ENCODE data around the gene NEDD4.
"Not testable (repeated sequence)": the region's sequence is repeated elsewhere in the genome, so short reads cannot be mapped to it uniquely, and the experiment has no call there.

Gene NEDD4

DNA sequence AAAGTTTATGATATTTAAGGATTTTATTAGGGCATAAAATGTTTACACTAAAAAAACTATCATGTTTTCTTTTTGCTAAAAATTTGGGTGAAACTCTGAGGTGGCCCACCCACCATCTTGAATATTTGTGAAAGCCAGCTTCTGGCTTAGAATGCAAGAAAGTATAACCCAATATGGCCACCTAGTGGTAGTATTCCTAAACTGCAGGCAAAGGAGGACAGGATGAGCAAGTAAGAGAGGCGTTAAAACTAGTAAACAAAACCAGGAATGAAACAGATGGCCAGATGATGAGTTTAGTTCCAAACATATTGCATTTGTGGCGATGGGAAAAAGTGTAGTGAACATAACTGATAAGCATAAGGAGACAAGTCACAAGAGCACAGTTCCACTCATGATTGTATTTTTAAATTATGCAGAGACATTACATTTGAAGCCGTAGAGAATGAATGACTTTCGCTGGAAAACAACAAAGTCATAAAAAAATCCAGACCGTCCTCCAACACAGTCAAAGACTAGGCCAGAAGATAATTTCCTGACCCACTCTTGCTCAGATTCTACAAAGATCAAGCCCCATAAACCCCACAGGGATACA, 147.2 kb downstream of the NEDD4 start:
- CTCF ChIA-PET: interaction anchor here (0.7 to 6.2 kb wide), 29 partner anchors 8 to 359 kb away, joined by 3 to 95 read pairs (median 4); partner anchors contain the start of gene NEDD4
- no peak overlapping the region for H3K4me3 ChIP-seq (ENCODE audit: low read depth, low read length)
- POLR2A ChIA-PET: no interaction called here
- TF ChIP-seq, protein P1, sequence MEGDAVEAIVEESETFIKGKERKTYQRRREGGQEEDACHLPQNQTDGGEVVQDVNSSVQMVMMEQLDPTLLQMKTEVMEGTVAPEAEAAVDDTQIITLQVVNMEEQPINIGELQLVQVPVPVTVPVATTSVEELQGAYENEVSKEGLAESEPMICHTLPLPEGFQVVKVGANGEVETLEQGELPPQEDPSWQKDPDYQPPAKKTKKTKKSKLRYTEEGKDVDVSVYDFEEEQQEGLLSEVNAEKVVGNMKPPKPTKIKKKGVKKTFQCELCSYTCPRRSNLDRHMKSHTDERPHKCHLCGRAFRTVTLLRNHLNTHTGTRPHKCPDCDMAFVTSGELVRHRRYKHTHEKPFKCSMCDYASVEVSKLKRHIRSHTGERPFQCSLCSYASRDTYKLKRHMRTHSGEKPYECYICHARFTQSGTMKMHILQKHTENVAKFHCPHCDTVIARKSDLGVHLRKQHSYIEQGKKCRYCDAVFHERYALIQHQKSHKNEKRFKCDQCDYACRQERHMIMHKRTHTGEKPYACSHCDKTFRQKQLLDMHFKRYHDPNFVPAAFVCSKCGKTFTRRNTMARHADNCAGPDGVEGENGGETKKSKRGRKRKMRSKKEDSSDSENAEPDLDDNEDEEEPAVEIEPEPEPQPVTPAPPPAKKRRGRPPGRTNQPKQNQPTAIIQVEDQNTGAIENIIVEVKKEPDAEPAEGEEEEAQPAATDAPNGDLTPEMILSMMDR (IDR thresholded peaks at IDR 0.05; ENCODE audit: insufficient read depth, low read length, missing control alignments): peak; percentile 66
- peak; percentile 40 for DNase-seq (ENCODE audit: low read depth, low spot score)

DNA sequence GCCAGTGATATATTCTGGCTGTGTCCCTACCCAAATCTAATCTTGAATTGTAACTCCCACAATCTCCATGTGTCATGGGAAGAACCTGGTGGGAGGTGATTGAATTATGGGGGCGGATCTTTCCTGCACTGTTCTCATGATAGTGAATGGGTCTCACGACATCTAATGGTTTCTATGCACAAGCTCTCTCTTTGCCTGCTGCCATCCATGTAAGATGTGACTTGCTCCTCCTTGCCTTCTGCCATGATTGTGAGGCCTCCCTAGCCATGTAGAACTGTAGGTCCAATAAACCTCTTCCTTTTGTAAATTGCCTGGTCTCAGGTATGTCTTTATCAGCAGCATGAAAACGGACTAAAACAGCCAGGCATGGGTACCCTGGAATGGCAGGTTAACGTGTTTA, 150.5 kb downstream of the NEDD4 start:
- CTCF ChIA-PET: interaction anchor here (6.0 to 6.2 kb wide), 2 partner anchors 11 to 195 kb away, joined by 90 to 95 read pairs; no protein-coding TSS in a partner anchor
- H3K4me3 ChIP-seq (ENCODE audit: low read depth, low read length); DNase-seq (ENCODE audit: low read depth, low spot score); POLR2A ChIA-PET: not testable (repeated sequence)

DNA sequence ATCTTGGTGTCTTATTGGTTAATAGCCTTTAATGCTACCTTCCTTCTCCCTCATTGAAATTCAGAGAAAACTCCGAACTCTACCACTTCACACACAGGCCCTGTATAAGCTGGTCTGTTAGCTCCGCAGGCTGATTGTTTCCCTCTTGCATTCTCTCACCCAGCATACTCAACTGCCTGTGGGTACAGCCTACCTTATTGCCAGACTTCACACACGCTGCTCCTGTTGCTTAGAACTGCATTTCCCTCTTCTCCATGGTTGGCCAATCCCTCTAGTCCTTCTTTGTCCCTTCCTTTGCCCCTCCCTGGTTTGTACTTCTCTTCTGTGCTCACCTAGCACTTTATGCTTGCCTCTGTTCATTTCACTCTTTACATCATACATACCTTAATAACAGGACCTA, 157.5 kb downstream of the NEDD4 start:
- TF ChIP-seq, protein P1 (IDR thresholded peaks at IDR 0.05; ENCODE audit: insufficient read depth, low read length, missing control alignments): no peak
- ChIA-PET CTCF (interaction anchor here (11.3 kb wide), 1 partner anchor 9 kb away, joined by 90 read pairs; no protein-coding TSS in a partner anchor), POLR2A (interaction anchor here (0.7 kb wide), 1 partner anchor 105 kb away, joined by 3 read pairs; no protein-coding TSS in a partner anchor)
- H3K4me3 ChIP-seq (ENCODE audit: low read depth, low read length): no peak overlapping the region
- no peak for DNase-seq (ENCODE audit: low read depth, low spot score)

DNA sequence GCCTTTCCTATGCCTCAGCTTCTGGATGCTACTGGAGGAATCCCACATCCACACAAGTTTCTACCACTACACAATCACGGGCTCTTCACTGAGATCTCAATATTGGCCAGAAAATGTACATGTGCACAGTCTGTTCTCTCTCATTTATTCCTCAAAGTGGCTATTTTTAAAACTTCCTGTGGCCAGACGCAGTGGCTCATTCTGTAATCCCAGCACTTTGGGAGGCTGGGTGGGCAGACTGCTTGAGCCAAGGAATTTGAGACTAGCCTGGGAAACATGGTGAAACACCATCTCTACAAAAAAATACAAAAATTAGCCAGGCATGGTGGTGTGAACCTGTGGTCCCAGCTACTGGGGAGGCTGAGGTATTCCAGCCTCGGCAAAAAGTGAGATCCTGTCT, 159.1 kb downstream of the NEDD4 start:
- ChIA-PET CTCF (interaction anchor here (11.3 kb wide), 1 partner anchor 11 kb away, joined by 90 read pairs; no protein-coding TSS in a partner anchor), POLR2A (no interaction called here)
- no peak for DNase-seq (ENCODE audit: low read depth, low spot score)
- no peak overlapping the region for H3K4me3 ChIP-seq (ENCODE audit: low read depth, low read length)
- TF ChIP-seq, protein P1 (IDR thresholded peaks at IDR 0.05; ENCODE audit: insufficient read depth, low read length, missing control alignments): no peak

DNA sequence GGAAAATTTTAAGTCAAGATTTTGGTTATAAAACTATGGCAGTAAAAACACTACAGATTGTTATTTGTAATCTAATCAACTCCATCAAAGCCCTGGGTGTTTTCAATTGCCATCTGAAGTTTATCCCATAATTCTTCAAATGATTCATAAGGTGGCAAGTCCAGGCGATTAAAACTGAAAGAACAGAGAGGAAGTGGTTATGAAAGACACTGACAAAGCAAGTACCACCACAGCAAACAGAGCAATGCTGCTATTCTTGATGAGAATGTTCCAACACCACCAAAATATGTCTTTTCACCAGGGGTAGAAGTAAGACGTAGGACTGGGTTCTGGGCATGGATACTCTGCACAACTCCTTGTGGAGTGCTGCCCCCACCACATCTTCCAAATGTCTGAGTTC, 163.6 kb downstream of the NEDD4 start:
- no peak for DNase-seq (ENCODE audit: low read depth, low spot score)
- no peak overlapping the region for H3K4me3 ChIP-seq (ENCODE audit: low read depth, low read length)
- TF ChIP-seq, protein P1 (IDR thresholded peaks at IDR 0.05; ENCODE audit: insufficient read depth, low read length, missing control alignments): no peak
- CTCF ChIA-PET: interaction anchor here (1.3 to 11.3 kb wide), 2 partner anchors 15 to 88 kb away, joined by 3 to 90 read pairs; no protein-coding TSS in a partner anchor
- POLR2A ChIA-PET: no interaction called here

DNA sequence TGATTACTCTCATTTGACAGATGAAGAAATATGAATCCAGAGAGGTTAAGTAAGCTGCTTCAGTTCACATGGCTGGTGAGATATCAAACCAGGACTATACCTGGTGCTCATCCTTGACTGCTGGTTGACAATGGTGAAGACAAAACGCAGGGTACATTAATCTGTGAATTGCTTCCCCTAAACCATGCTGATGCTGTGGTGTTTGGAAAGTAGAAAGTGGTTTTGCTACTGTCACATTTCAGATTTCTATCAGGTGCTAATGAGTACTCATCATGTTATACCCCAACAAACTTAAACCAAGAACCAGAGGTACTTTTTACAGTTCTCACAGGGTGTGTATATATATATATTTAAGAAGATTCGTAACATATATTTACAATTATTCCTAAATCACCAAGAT, 165.5 kb downstream of the NEDD4 start:
- ChIA-PET POLR2A (no interaction called here), CTCF (interaction anchor here (1.6 to 11.3 kb wide), 2 partner anchors 17 to 180 kb away, joined by 4 to 90 read pairs; no protein-coding TSS in a partner anchor)
- DNase-seq (ENCODE audit: low read depth, low spot score): no peak

More for the DNA sequence above, 165.5 kb downstream of the NEDD4 start:
- H3K4me3 ChIP-seq (ENCODE audit: low read depth, low read length): no peak overlapping the region
- TF ChIP-seq, protein P1 (IDR thresholded peaks at IDR 0.05; ENCODE audit: insufficient read depth, low read length, missing control alignments): no peak
